Left lung (tissue), 10 donors: ENCODE measurements around the gene ADPRH. TPM values are rescaled to one million over a fixed set of nuclear protein-coding genes. Genes with fewer than 3 reads are reported as not detected.

Experiments
- ATAC-seq: fragments of 200-7000 bp; cut with Tn5 transposase; one replicate; pipeline ENCODE4 v1.9.1; 2020; ENCODE audit warnings: moderate library complexity
- DNase-seq, 4 donors: peaks; one replicate each; pipeline ENCODE4 v3.0.0-alpha.2; 2013 to 2020
- H3K27ac ChIP-seq, 2 donors: fragments of 200-600 bp; sonication (generic) in 1 of 2; one replicate each; pipeline versions ENCODE4 v1.5.0 to v1.8.0; 2020 to 2021
- H3K27me3 ChIP-seq, 2 donors: fragments of 200-600 bp; sonication (generic) in 1 of 2; one replicate each; pipeline versions ENCODE4 v1.5.0 to v1.8.0; 2020 to 2021
- H3K36me3 ChIP-seq, 2 donors: fragments of 200-600 bp; sonication (generic) in 1 of 2; one replicate each; pipeline versions ENCODE4 v1.5.0 to v1.8.0; 2020 to 2021
- H3K4me1 ChIP-seq, 2 donors: fragments of 200-600 bp; one replicate each; pipeline ENCODE4 v1.8.0; 2021
- H3K4me3 ChIP-seq, 2 donors: fragments of 200-600 bp; sonication (generic) in 1 of 2; one replicate each; pipeline versions ENCODE4 v1.5.0 to v1.8.0; 2020 to 2021; ENCODE audit warnings: mild to moderate bottlenecking in 1 of 2
- H3K9me3 ChIP-seq, 2 donors: fragments of 200-600 bp; sonication (generic) in 1 of 2; one replicate each; pipeline versions ENCODE4 v1.5.0 to v1.8.0; 2020 to 2021
- intact Hi-C, 2 donors: fragments of 100-400 bp; cut with DNase I; formaldehyde crosslinking; loops; one replicate each; pipeline versions ENCODE4 v1.11.2 to v1.14.2; 2022
- polyA plus RNA-seq, 6 donors: library from polyadenylated mRNA; unstranded; fragments of 120-200 nt; gene quantifications; one replicate each; pipeline ENCODE4 v1.2.1, GENCODE V29; 2013; ENCODE audit not compliant: insufficient read length in 6 of 6
- total RNA-seq, 2 donors: library from RNA; stranded (reverse); fragmentation: NEBNext Ultra II Directional; extraction: Animal tissue kit (Norgen Biotek cat#: 25700); gene quantifications; one replicate each; pipeline ENCODE4 v1.2.1, GENCODE V29; 2021
- TF ChIP-seq, protein P1 (sequence below), 2 donors: fragments of 200-600 bp; sonication (generic) in 1 of 2; IDR thresholded peaks; one replicate each; pipeline versions ENCODE4 v1.5.0 to v1.8.0; 2021; ENCODE audit warnings: antibody characterized with exemption in 2 of 2
- donor health status: DM: no; HTN: yes; CAD: no.
- donor health status: DM: no; HTN: no; CAD: no.

Gene ADPRH
- total and polyA plus RNA-seq, 8 donors = 9.5 to 24.0 (median 12.9) TPM

DNA sequence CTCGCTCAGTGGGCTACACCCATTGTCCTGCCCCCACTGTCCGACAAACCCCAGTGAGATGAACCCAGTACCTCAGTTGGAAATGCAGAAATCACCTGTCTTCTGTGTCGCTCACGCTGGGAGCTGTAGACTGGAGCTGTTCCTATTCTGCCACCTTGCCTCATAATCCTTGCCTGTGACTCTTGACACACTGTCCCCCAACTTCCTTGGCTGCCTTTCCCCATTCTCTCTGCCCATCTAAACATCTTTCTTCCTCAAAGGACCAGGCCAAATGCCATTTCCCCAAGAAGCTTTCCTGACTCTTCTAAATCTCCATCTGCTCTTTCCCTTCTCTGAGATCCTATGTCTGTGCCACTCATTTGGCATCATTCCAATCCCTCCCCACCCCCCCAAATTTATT, 10.1 kb upstream of the ADPRH start:
- TF ChIP-seq, protein P1, sequence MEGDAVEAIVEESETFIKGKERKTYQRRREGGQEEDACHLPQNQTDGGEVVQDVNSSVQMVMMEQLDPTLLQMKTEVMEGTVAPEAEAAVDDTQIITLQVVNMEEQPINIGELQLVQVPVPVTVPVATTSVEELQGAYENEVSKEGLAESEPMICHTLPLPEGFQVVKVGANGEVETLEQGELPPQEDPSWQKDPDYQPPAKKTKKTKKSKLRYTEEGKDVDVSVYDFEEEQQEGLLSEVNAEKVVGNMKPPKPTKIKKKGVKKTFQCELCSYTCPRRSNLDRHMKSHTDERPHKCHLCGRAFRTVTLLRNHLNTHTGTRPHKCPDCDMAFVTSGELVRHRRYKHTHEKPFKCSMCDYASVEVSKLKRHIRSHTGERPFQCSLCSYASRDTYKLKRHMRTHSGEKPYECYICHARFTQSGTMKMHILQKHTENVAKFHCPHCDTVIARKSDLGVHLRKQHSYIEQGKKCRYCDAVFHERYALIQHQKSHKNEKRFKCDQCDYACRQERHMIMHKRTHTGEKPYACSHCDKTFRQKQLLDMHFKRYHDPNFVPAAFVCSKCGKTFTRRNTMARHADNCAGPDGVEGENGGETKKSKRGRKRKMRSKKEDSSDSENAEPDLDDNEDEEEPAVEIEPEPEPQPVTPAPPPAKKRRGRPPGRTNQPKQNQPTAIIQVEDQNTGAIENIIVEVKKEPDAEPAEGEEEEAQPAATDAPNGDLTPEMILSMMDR (IDR thresholded peaks at IDR 0.05) = no peak
- Histone ChIP-seq H3K36me3 (no peaks in the 10 kb centered on the region), H3K9me3 (peaks cover 0 to 2% of the 10 kb centered on the region in 2 donors), H3K27ac (no peak overlapping the region), H3K4me3 (no peak overlapping the region), H3K27me3 (no peaks in the 10 kb centered on the region), H3K4me1 (peaks cover 4 to 19% of the 10 kb centered on the region in 2 donors)
- intact Hi-C loops = no loop called here
- DNase-seq (no peak), ATAC-seq (no peak)

GRCh38 chr3:119570229-119570628, 9.1 kb upstream of the ADPRH start:
- H3K9me3 ChIP-seq = no peaks in the 10 kb centered on the region
- no peaks in the 10 kb centered on the region for H3K36me3 ChIP-seq
- H3K4me1 ChIP-seq = peaks cover 4 to 19% of the 10 kb centered on the region in 2 donors
- peak; percentile 87 for ATAC-seq
- TF ChIP-seq, protein P1 (IDR thresholded peaks at IDR 0.05) = no peak
- DNase-seq = no peak
- intact Hi-C loops = no loop called here
- no peak overlapping the region for H3K4me3 ChIP-seq
- H3K27ac ChIP-seq = peak overlapping the region in 1 of 2 donors; percentile 72
- H3K27me3 ChIP-seq = no peaks in the 10 kb centered on the region

- H3K4me1 ChIP-seq = peaks cover 4 to 19% of the 10 kb centered on the region in 2 donors
- intact Hi-C loops = no loop called here
- no peak for DNase-seq
- no peak overlapping the region for H3K4me3 ChIP-seq
- H3K27me3 ChIP-seq = no peaks in the 10 kb centered on the region
- no peaks in the 10 kb centered on the region for H3K9me3 ChIP-seq
- TF ChIP-seq, protein P1 (IDR thresholded peaks at IDR 0.05) = no peak
- peak overlapping the region; percentile 13 to 72 for H3K27ac ChIP-seq
- H3K36me3 ChIP-seq = no peaks in the 10 kb centered on the region
- ATAC-seq = no peak
These were observed 8.1 kb upstream of the ADPRH start for GRCh38 chr3:119571230-119571629.

DNA sequence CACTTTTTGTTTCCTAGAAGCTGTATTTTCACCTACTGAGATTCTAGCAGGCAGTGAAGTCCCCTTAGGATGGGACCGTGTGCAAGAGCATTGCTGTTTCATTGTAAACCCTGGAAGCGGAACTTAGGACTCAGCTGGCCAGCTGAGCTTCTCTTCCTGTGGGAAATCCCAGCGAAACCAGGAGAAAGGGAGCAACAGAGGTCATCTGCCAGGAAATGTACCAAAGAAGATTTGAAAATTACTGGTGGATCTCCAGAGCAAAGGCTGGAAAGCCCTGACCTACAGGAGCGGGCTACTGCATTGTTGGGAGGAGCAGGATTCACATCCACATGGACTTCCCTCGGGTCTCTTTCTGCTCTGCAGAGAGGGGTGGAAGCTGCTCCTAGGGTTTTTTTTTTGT, 7.6 kb upstream of the ADPRH start:
- intact Hi-C loops = no loop called here
- H3K27ac ChIP-seq = peak overlapping the region; percentile 13 to 72
- peak; percentile 38 for ATAC-seq

DNA sequence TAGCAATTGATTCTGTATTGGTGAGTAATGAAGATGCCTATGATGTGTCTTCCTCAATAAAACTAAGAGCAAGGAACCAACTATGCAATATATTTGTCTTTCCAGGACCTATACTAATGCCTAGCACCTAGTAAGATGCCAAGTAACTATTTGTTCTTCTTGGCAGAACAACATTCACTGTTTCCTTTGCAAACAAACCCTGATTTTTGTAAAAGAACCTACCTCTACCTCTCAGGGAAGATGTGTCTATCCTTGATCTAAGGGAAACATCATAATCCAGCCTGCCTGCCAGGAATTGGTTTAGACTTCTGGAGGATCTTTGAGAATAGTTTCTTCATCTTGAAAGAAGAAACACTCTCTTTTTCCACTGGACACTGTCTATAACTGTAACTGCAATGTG, 3.8 kb upstream of the ADPRH start:
- Histone ChIP-seq H3K4me1 (peaks cover 13 to 27% of the 10 kb centered on the region in 2 donors), H3K27ac (no peak overlapping the region), H3K9me3 (no peaks in the 10 kb centered on the region), H3K36me3 (no peaks in the 10 kb centered on the region), H3K27me3 (no peaks in the 10 kb centered on the region), H3K4me3 (no peak overlapping the region)
- intact Hi-C loops = no loop called here
- TF ChIP-seq, protein P1 (IDR thresholded peaks at IDR 0.05) = no peak
- DNase-seq = no peak
- ATAC-seq = no peak

More for the DNA sequence above, 7.6 kb upstream of the ADPRH start:
- Histone ChIP-seq H3K4me1 (peaks cover 4 to 19% of the 10 kb centered on the region in 2 donors), H3K36me3 (no peaks in the 10 kb centered on the region), H3K27me3 (no peaks in the 10 kb centered on the region), H3K4me3 (no peak overlapping the region), H3K9me3 (no peaks in the 10 kb centered on the region)
- TF ChIP-seq, protein P1 (IDR thresholded peaks at IDR 0.05) = no peak
- DNase-seq = no peak
